Stomach smooth muscle (tissue), 2 donors: ENCODE results near the gene CCDC83.

ENCODE experiments used
- H3K27ac ChIP-seq: one replicate; pipeline ENCODE4 v1.7.0; 2013; ENCODE audit warnings: mild to moderate bottlenecking, low read length, inconsistent platforms
- H3K27me3 ChIP-seq, 2 donors: one replicate each; pipeline ENCODE4 v1.7.0; 2013; ENCODE audit warnings: low read length in 2 of 2; ENCODE audit not compliant: insufficient read depth in 2 of 2, control insufficient read depth in 1 of 2
- H3K36me3 ChIP-seq, 2 donors: one replicate each; pipeline ENCODE4 v1.7.0; 2013; ENCODE audit warnings: low read length in 2 of 2; ENCODE audit not compliant: control insufficient read depth in 2 of 2, insufficient read depth in 2 of 2
- H3K4me1 ChIP-seq: one replicate; pipeline ENCODE4 v1.7.0; 2013; ENCODE audit warnings: low read length; ENCODE audit not compliant: control insufficient read depth, insufficient read depth
- H3K4me3 ChIP-seq, 2 donors: one replicate each; pipeline ENCODE4 v1.7.0; 2013; ENCODE audit warnings: low read length in 2 of 2
- H3K9ac ChIP-seq, 2 donors: one replicate each; pipeline ENCODE4 v1.7.0; 2013; ENCODE audit warnings: low read length in 2 of 2, mild to moderate bottlenecking in 1 of 2
- H3K9me3 ChIP-seq, 2 donors: one replicate each; pipeline ENCODE4 v1.7.0; 2013; ENCODE audit warnings: low read length in 2 of 2; ENCODE audit not compliant: control insufficient read depth in 2 of 2
- donor health status: healthy.
- donor health status: Pancreatic carcinoma.

The CCDC83 gene

GRCh38 chr11:85939099-85940015 is 84.2 kb downstream of the CCDC83 start:
- no peak overlapping the region for H3K4me3 ChIP-seq
- peaks cover 2% of the 10 kb centered on the region for H3K4me1 ChIP-seq
- H3K9me3 ChIP-seq: no peaks in the 10 kb centered on the region
- no peak overlapping the region for H3K9ac ChIP-seq
- H3K27me3 ChIP-seq: no peaks in the 10 kb centered on the region
- no peak overlapping the region for H3K27ac ChIP-seq
- no peaks in the 10 kb centered on the region for H3K36me3 ChIP-seq

GRCh38 chr11:85941380-85941973 is 86.3 kb downstream of the CCDC83 start:
- H3K9ac ChIP-seq: no peak overlapping the region
- H3K4me3 ChIP-seq: no peak overlapping the region
- H3K4me1 ChIP-seq: peaks cover 2% of the 10 kb centered on the region
- H3K9me3 ChIP-seq: no peaks in the 10 kb centered on the region
- no peaks in the 10 kb centered on the region for H3K36me3 ChIP-seq
- no peak overlapping the region for H3K27ac ChIP-seq
- no peaks in the 10 kb centered on the region for H3K27me3 ChIP-seq

- H3K4me1 ChIP-seq: peaks cover 5% of the 10 kb centered on the region
- no peak overlapping the region for H3K9ac ChIP-seq
- H3K27me3 ChIP-seq: no peaks in the 10 kb centered on the region
- H3K36me3 ChIP-seq: no peaks in the 10 kb centered on the region
- H3K4me3 ChIP-seq: no peak overlapping the region
- H3K27ac ChIP-seq: no peak overlapping the region
- H3K9me3 ChIP-seq: no peaks in the 10 kb centered on the region
Measured at GRCh38 chr11:85945296-85945695, 90.1 kb downstream of the CCDC83 start.

- H3K4me1 ChIP-seq: peaks cover 5% of the 10 kb centered on the region
- no peaks in the 10 kb centered on the region for H3K36me3 ChIP-seq
- H3K9me3 ChIP-seq: no peaks in the 10 kb centered on the region
- H3K27ac ChIP-seq: no peak overlapping the region
- H3K27me3 ChIP-seq: no peaks in the 10 kb centered on the region
- H3K9ac ChIP-seq: no peak overlapping the region
- H3K4me3 ChIP-seq: no peak overlapping the region
Measured at GRCh38 chr11:85945788-85946187, 90.6 kb downstream of the CCDC83 start.

GRCh38 chr11:85946221-85946620 is 91.0 kb downstream of the CCDC83 start:
- no peaks in the 10 kb centered on the region for H3K9me3 ChIP-seq
- no peaks in the 10 kb centered on the region for H3K27me3 ChIP-seq
- no peak overlapping the region for H3K27ac ChIP-seq

GRCh38 chr11:85947431-85948272 is 92.5 kb downstream of the CCDC83 start:
- no peaks in the 10 kb centered on the region for H3K27me3 ChIP-seq
- peaks cover 3% of the 10 kb centered on the region for H3K4me1 ChIP-seq
- H3K36me3 ChIP-seq: no peaks in the 10 kb centered on the region
- no peak overlapping the region for H3K27ac ChIP-seq
- H3K4me3 ChIP-seq: no peak overlapping the region
- no peak overlapping the region for H3K9ac ChIP-seq
- H3K9me3 ChIP-seq: no peaks in the 10 kb centered on the region

More at GRCh38 chr11:85946221-85946620, 91.0 kb downstream of the CCDC83 start:
- H3K4me3 ChIP-seq: no peak overlapping the region
- peaks cover 5% of the 10 kb centered on the region for H3K4me1 ChIP-seq
- no peaks in the 10 kb centered on the region for H3K36me3 ChIP-seq
- no peak overlapping the region for H3K9ac ChIP-seq

- H3K4me1 ChIP-seq: peaks cover 3% of the 10 kb centered on the region
- H3K9ac ChIP-seq: no peak overlapping the region
- H3K36me3 ChIP-seq: no peaks in the 10 kb centered on the region
- no peak overlapping the region for H3K27ac ChIP-seq
- no peaks in the 10 kb centered on the region for H3K9me3 ChIP-seq
- H3K4me3 ChIP-seq: no peak overlapping the region
- H3K27me3 ChIP-seq: no peaks in the 10 kb centered on the region
Measured at GRCh38 chr11:85948884-85949283, 93.7 kb downstream of the CCDC83 start.

GRCh38 chr11:85949798-85950197 is 94.6 kb downstream of the CCDC83 start:
- peaks cover 3% of the 10 kb centered on the region for H3K4me1 ChIP-seq
- H3K27ac ChIP-seq: no peak overlapping the region
- no peaks in the 10 kb centered on the region for H3K9me3 ChIP-seq
- no peaks in the 10 kb centered on the region for H3K27me3 ChIP-seq
- H3K36me3 ChIP-seq: no peaks in the 10 kb centered on the region
- no peak overlapping the region for H3K9ac ChIP-seq
- H3K4me3 ChIP-seq: no peak overlapping the region

- H3K36me3 ChIP-seq: peaks cover 0 to 2% of the 10 kb centered on the region in 2 donors
- no peaks in the 10 kb centered on the region for H3K27me3 ChIP-seq
- no peaks in the 10 kb centered on the region for H3K9me3 ChIP-seq
- no peak overlapping the region for H3K4me3 ChIP-seq
- no peak overlapping the region for H3K9ac ChIP-seq
- H3K27ac ChIP-seq: no peak overlapping the region
- H3K4me1 ChIP-seq: peaks cover 3% of the 10 kb centered on the region
Measured at GRCh38 chr11:85950317-85951048, 95.3 kb downstream of the CCDC83 start.

- Histone ChIP-seq H3K4me1 (peaks cover 3% of the 10 kb centered on the region), H3K4me3 (no peak overlapping the region), H3K27ac (no peak overlapping the region), H3K9me3 (no peaks in the 10 kb centered on the region), H3K36me3 (peaks cover 0 to 6% of the 10 kb centered on the region in 2 donors), H3K9ac (no peak overlapping the region), H3K27me3 (no peaks in the 10 kb centered on the region)
Measured at GRCh38 chr11:85951049-85951405, 95.8 kb downstream of the CCDC83 start.
